Aorta (tissue), 5 donors: Measurements from ENCODE around the gene IRF2BP1. TPM values are rescaled to one million over a fixed set of nuclear protein-coding genes. Genes with fewer than 3 reads are reported as not detected.
"Not testable (repeated sequence)": the region's sequence is repeated elsewhere in the genome, so short reads cannot be mapped to it uniquely, and the experiment has no call there.

ENCODE experiments used
- ATAC-seq: fragments of 200-7000 bp; cut with Tn5 transposase; one replicate; pipeline ENCODE4 v1.9.1; 2022; ENCODE audit warnings: moderate library complexity; ENCODE audit not compliant: low FRiP score
- DNase-seq, 2 donors: peaks; one replicate each; pipeline ENCODE4 v3.0.0-alpha.2; 2020
- H3K27ac ChIP-seq, 2 donors: one replicate each; pipeline ENCODE4 v1.5.1; 2013; ENCODE audit warnings: low read length in 2 of 2, mild to moderate bottlenecking in 2 of 2, moderate library complexity in 2 of 2, control low read depth in 1 of 2, inconsistent platforms in 1 of 2, low read depth in 1 of 2
- H3K27me3 ChIP-seq, 2 donors: one replicate each; pipeline ENCODE4 v1.6.1; 2013; ENCODE audit warnings: control low read depth in 1 of 2, low read length in 1 of 2, mild to moderate bottlenecking in 1 of 2, moderate library complexity in 1 of 2; ENCODE audit not compliant: insufficient read depth in 2 of 2, control insufficient read depth in 1 of 2
- H3K36me3 ChIP-seq, 2 donors: one replicate each; pipeline ENCODE4 v1.6.1; 2013; ENCODE audit warnings: control low read depth in 1 of 2, low read length in 1 of 2, mild to moderate bottlenecking in 1 of 2; ENCODE audit not compliant: insufficient read depth in 2 of 2, control insufficient read depth in 1 of 2
- H3K4me1 ChIP-seq, 2 donors: one replicate each; pipeline ENCODE4 v1.6.1; 2013; ENCODE audit warnings: low read length in 2 of 2, control low read depth in 1 of 2, mild to moderate bottlenecking in 1 of 2, moderate library complexity in 1 of 2; ENCODE audit not compliant: insufficient read depth in 2 of 2, control insufficient read depth in 1 of 2
- H3K4me3 ChIP-seq, 2 donors: one replicate each; pipeline ENCODE4 v1.5.1; 2013; ENCODE audit warnings: low read length in 2 of 2, control low read depth in 1 of 2, mild to moderate bottlenecking in 1 of 2
- H3K9me3 ChIP-seq: one replicate; pipeline ENCODE4 v1.6.1; 2013; ENCODE audit warnings: mild to moderate bottlenecking, low read length; ENCODE audit not compliant: control insufficient read depth
- WGBS, 2 donors: extraction: QIAGEN DNeasy Blood & Tissue Kit; methylation state at CpG; one replicate each; pipeline ENCODE4 v1.1.7; 2013; 5-methylcytosine and 5-hydroxymethylcytosine counted together
- intact Hi-C, 2 donors: fragments of 100-400 bp; cut with DNase I; formaldehyde crosslinking; loops; one replicate each; pipeline versions ENCODE4 v1.14.2 to v1.15.0; 2022
- polyA plus RNA-seq, 2 donors: library from polyadenylated mRNA; stranded (reverse); fragments of 200-250 nt; gene quantifications; one replicate each; pipeline ENCODE4 v1.2.3, GENCODE V29; 2013
- total RNA-seq, 2 donors: library from RNA; stranded (reverse); fragmentation: NEBNext Ultra II Directional; extraction: Animal tissue kit (Norgen Biotek cat#: 25700); gene quantifications; one replicate each; pipeline ENCODE4 v1.2.1, GENCODE V29; 2021
- donor health status: healthy with polysubstance abuse.
- donor health status: Bipolar disorder and iron deficiency.
- donor health status: DM: no; HTN: no; CAD: no.
- donor health status: DM: no; HTN: no; CAD: no.
- donor health status: DM: yes; HTN: yes; CAD: no.

IRF2BP1 gene
- total and polyA plus RNA-seq, 4 donors, result 4.1 to 17.7 (median 14.5) TPM

DNA sequence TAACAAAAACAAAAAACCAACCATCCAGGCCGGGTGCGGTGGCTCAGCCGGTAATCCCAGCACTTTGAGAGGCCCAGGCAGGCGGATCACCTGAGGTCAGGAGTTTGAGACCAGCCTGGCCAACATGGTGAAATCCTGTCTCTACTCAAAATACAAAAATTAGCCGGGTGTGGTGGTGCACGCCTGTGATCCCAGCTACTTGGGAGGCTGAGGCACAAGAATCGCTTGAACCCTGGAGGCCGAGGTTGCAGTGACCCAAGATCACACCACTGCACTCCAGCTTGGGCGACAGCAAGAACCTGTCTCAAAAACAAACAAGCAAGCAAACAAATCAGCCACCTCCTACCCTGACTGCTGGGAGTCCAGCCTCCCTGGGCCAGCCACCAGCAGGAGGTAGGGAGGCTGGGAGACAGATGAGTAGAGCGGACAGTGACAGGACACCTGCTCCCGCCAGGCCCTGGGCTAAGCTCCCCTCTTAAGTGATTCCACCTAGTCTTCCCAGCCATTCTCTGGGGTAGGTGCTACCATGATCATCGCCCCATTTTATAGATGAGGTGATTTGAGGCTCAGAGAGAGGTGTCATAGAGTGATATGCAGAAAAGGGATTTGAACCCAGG lies 10.2 kb upstream of the IRF2BP1 start:
- DNase-seq, H3K4me1 ChIP-seq, H3K9me3 ChIP-seq, intact Hi-C loops, H3K27ac ChIP-seq, H3K4me3 ChIP-seq, H3K27me3 ChIP-seq, H3K36me3 ChIP-seq, ATAC-seq: not testable (repeated sequence)
- WGBS, 2 donors, result 95 to 96% methylated on average over 12 of the region's 12 CpGs

DNA sequence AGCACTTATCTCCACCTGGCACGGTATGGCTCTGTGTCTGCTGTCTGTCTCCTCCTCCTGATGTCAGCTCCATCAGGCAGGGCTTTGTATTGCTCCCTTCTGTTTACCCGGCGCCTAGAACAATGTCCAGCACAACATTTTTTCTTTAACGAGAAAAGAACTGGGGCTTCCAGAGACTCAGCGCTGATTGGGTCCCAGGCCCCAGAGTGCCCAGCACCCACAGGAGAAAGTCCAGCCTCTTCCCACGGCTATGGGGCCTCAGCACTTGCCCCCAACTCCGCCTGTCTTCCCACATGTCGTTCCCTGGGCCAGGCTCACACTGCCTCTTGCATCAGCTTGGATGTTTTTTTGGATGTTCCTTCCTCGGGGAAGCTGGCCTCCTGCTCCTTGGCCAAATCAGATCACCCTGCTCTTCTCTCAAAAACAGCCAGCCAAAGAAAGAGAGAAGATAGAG lies 9.6 kb upstream of the IRF2BP1 start:
- ATAC-seq, result peak; percentile 60
- 86 to 89% methylated on average over 9 of the region's 9 CpGs for WGBS, 2 donors
- intact Hi-C loops, result no loop called here

GRCh38 chr19:45890877-45891276 lies 4.9 kb upstream of the IRF2BP1 start:
- Histone ChIP-seq H3K4me3 (no peak overlapping the region), H3K27me3 (no peaks in the 10 kb centered on the region), H3K4me1 (no peaks in the 10 kb centered on the region), H3K9me3 (no peaks in the 10 kb centered on the region), H3K36me3 (peaks cover 0 to 2% of the 10 kb centered on the region in 2 donors), H3K27ac (no peak overlapping the region)
- intact Hi-C loops, result no loop called here
- ATAC-seq (no peak), DNase-seq (no peak)
- WGBS, 2 donors, result 85 to 91% methylated on average over 14 to 17 of the region's 17 CpGs

More for the DNA sequence above, 9.6 kb upstream of the IRF2BP1 start:
- Histone ChIP-seq H3K4me3 (no peak overlapping the region), H3K36me3 (peaks cover 0 to 2% of the 10 kb centered on the region in 2 donors), H3K27me3 (no peaks in the 10 kb centered on the region), H3K4me1 (no peaks in the 10 kb centered on the region), H3K9me3 (no peaks in the 10 kb centered on the region), H3K27ac (no peak overlapping the region)
- no peak for DNase-seq

DNA sequence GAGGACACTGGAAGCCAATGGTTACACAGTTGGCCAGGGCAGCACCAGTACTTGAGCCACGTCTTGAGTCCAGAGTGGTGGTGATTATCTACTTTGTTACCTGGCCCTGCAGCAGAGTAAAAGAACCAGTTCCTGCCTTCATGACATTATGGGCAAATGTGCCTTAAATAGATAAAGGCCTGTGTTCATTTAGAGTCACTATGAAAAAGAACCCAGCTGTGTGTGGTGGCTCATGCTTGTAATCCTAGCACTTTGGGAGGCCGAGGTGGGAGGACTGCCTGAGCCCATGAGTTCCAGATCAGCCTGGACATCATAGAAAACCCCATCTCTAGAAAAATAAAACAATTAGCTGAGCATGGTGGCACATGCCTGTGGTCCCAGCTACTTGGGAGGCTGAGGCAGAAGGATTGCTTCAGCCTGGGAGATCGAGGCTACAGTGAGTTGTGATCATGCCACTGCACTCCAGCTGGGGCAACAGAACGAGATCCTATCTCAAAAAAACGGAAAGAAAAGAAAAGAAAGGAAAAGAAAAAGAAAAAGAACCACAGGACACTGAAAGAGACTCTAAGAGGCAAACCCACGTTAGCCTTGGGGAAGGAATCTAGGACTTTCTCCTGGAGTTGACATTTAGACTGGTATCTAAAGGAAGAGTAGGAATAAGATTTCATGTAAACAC lies 3.4 kb upstream of the IRF2BP1 start:
- Histone ChIP-seq H3K9me3 (no peaks in the 10 kb centered on the region), H3K36me3 (no peaks in the 10 kb centered on the region), H3K4me1 (peaks cover 0 to 3% of the 10 kb centered on the region in 2 donors), H3K27me3 (no peaks in the 10 kb centered on the region), H3K4me3 (no peak overlapping the region), H3K27ac (no peak overlapping the region)
- ATAC-seq (no peak), DNase-seq (no peak)
- 64 to 68% methylated on average over 6 of the region's 6 CpGs for WGBS, 2 donors
- intact Hi-C loops, result no loop called here

DNA sequence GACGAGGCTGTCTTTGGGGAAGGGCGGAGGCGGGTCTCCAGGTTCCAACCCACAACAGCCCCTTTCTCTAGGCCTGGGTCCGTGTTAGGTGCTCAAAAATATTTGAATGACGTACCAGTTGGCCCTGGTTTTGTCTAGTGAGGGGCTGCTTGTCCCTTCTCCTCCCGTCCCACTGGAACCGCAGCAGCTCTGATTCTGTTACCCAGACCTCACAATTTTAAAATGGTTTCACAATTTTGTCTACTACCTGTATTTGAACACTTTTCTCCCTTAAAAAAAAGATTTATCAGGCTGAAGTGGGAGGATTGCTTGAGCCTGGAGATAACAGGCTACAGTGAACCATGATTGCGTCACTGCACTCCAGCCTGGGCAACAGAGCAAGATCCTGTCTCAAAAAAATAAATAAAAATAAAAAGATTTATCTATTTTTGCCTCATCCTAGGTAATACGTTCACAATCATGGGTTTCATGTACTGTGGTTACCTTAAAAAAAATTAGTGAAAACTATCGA lies 1.3 kb upstream of the IRF2BP1 start:
- Histone ChIP-seq H3K27ac (peak overlapping the region; percentile 68 to 76), H3K36me3 (no peaks in the 10 kb centered on the region), H3K4me1 (peaks cover 0 to 3% of the 10 kb centered on the region in 2 donors), H3K4me3 (peak overlapping the region in 1 of 2 donors; percentile 77), H3K27me3 (no peaks in the 10 kb centered on the region), H3K9me3 (no peaks in the 10 kb centered on the region)
- no peak for DNase-seq
- intact Hi-C loops, result no loop called here
- ATAC-seq, result no peak
- 33 to 36% methylated on average over 10 of the region's 10 CpGs for WGBS, 2 donors

DNA sequence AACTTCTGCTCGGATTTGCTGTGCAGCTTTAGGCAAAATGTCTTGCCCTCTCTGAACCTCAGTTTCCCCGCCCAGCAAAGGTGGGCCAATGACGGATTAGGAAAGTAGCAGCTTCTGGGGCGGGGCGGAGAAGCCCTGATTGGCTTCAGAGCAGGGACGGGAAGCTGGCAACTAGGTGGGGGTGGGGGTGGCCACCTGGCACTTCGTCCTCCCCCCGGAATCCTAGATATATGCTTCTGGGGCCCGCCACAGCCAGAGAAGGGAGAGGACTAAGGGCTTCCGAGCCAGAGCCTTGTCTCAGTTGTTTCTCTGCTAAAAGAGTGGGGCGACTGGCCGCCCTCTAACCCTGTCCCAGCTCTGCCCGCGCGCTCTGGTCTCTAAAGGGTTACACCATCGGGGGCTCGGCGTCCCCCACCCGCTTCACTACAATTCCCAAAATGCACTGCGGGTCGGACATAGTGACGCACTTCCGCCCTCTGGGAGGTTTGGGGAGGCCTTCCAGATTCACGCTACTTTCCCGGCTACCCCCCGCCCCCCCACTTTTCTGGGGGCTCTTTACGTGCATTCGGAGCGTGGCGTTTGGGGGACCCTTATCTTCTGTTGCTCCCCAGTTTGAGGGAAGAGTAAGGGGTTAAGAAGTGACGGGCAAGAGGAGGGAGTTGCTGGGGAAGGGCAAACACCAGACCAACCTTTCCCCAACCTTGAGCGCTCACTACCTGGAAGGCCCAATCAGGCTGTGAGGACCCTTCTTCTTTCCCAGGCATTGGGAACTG lies 672 bp upstream of the IRF2BP1 start:
- peak; percentile 96 for ATAC-seq
- no peaks in the 10 kb centered on the region for H3K36me3 ChIP-seq
- H3K27ac ChIP-seq, result peak overlapping the region; percentile 68 to 76
- DNase-seq, result peak; percentile 94 to 96
- no peaks in the 10 kb centered on the region for H3K9me3 ChIP-seq
- H3K27me3 ChIP-seq, result no peaks in the 10 kb centered on the region
- peaks cover 0 to 3% of the 10 kb centered on the region in 2 donors for H3K4me1 ChIP-seq
- intact Hi-C loops, result no loop called here
- H3K4me3 ChIP-seq, result peak overlapping the region; percentile 77 to 88
- 0 to 1% methylated on average over 30 to 32 of the region's 32 CpGs for WGBS, 2 donors

- Histone ChIP-seq H3K4me3 (peak overlapping the region; percentile 59 to 88), H3K4me1 (peaks cover 0 to 3% of the 10 kb centered on the region in 2 donors), H3K36me3 (no peaks in the 10 kb centered on the region), H3K27ac (no peak overlapping the region), H3K9me3 (no peaks in the 10 kb centered on the region), H3K27me3 (no peaks in the 10 kb centered on the region)
- DNase-seq, result no peak
- 53 to 54% methylated on average over 68 to 72 of the region's 72 CpGs for WGBS, 2 donors
- intact Hi-C loops, result loop anchor here in 1 of 2 donors (5.0 kb wide), 1 partner anchor 68 kb away; the partner anchor contains the start of gene RSPH6A
- no peak for ATAC-seq
Observed at GRCh38 chr19:45884682-45885555, 1.0 kb downstream of the IRF2BP1 start.
